Measurements from ENCODE around the gene SRD5A1. TPM values are rescaled to one million over a fixed set of nuclear protein-coding genes. Genes with fewer than 3 reads are reported as not detected.

The SRD5A1 gene
- total RNA-seq, 3 donors from 2014 or later: 3.6 to 10.6 (median 7.0) TPM

DNA sequence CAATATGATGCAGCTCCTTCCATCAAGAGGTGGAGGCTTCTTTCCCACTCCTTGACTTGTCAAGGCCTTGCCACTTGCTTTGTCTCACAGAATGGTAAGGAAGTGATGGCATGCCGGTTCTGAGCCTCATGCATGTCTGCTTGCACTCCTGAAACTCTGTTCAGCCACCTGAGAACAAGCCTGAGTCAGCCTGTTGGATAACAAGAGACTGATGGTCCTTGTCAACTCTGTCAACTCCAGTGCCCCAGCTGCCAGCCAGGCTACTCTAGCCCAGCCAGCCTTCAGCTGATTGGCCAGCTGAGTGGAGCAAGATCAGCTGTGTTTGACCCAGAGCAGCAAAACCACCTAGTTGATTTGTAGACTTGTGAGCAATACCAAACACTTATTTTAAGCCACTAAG lies 75.6 kb downstream of the SRD5A1 start:
- DNase-seq (ENCODE audit: low spot score in 2 of 2): no peak
- intact Hi-C loops (cut with DNase I; ENCODE audit: low total_unique reads): loop anchor here (10.0 kb wide), 1 partner anchor 74 kb away; the partner anchor contains the start of genes NSUN2 and SRD5A1
- no peak overlapping the region for H3K4me3 ChIP-seq
- H3K9me3 ChIP-seq: no peaks in the 10 kb centered on the region
- H3K4me1 ChIP-seq: peaks cover 0 to 18% of the 10 kb centered on the region in 2 donors
- no peak overlapping the region for H3K27ac ChIP-seq
- peaks cover 0 to 8% of the 10 kb centered on the region in 2 donors for H3K27me3 ChIP-seq
- TF ChIP-seq, protein P1, sequence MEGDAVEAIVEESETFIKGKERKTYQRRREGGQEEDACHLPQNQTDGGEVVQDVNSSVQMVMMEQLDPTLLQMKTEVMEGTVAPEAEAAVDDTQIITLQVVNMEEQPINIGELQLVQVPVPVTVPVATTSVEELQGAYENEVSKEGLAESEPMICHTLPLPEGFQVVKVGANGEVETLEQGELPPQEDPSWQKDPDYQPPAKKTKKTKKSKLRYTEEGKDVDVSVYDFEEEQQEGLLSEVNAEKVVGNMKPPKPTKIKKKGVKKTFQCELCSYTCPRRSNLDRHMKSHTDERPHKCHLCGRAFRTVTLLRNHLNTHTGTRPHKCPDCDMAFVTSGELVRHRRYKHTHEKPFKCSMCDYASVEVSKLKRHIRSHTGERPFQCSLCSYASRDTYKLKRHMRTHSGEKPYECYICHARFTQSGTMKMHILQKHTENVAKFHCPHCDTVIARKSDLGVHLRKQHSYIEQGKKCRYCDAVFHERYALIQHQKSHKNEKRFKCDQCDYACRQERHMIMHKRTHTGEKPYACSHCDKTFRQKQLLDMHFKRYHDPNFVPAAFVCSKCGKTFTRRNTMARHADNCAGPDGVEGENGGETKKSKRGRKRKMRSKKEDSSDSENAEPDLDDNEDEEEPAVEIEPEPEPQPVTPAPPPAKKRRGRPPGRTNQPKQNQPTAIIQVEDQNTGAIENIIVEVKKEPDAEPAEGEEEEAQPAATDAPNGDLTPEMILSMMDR (IDR thresholded peaks at IDR 0.05): no peak
- TF ChIP-seq POLR2A (IDR thresholded peaks at IDR 0.05): no peak
- no peak for TF ChIP-seq POLR2AphosphoS5 (IDR thresholded peaks at IDR 0.05)
- H3K36me3 ChIP-seq: no peaks in the 10 kb centered on the region

DNA sequence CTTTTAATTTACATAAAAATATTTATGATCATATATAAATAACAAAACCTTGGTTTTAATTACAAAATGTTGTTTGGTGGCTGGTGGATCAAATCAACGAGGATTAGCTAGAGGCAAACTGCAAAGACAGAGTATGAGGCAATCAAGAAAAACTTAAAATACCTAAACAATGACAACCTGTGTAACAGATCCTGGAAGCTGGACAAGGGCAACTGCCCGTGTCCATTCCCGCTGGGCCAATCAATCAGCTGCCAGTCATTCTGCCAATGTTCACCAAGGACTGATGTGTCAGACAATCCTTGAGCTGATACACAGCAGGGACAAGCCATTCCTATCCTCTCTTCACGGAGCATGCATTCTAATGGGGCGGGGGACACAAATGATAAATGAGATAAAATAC lies 76.8 kb downstream of the SRD5A1 start:
- intact Hi-C loops (cut with DNase I; ENCODE audit: low total_unique reads): no loop called here
- TF ChIP-seq, protein P1 (IDR thresholded peaks at IDR 0.05): no peak
- TF ChIP-seq POLR2AphosphoS5 (IDR thresholded peaks at IDR 0.05) (no peak), POLR2A (IDR thresholded peaks at IDR 0.05) (no peak)
- DNase-seq (ENCODE audit: low spot score in 2 of 2): no peak
- Histone ChIP-seq H3K27ac (no peak overlapping the region), H3K9me3 (no peaks in the 10 kb centered on the region), H3K4me1 (peaks cover 0 to 9% of the 10 kb centered on the region in 2 donors), H3K4me3 (no peak overlapping the region), H3K36me3 (no peaks in the 10 kb centered on the region), H3K27me3 (peaks cover 0 to 8% of the 10 kb centered on the region in 2 donors)

DNA sequence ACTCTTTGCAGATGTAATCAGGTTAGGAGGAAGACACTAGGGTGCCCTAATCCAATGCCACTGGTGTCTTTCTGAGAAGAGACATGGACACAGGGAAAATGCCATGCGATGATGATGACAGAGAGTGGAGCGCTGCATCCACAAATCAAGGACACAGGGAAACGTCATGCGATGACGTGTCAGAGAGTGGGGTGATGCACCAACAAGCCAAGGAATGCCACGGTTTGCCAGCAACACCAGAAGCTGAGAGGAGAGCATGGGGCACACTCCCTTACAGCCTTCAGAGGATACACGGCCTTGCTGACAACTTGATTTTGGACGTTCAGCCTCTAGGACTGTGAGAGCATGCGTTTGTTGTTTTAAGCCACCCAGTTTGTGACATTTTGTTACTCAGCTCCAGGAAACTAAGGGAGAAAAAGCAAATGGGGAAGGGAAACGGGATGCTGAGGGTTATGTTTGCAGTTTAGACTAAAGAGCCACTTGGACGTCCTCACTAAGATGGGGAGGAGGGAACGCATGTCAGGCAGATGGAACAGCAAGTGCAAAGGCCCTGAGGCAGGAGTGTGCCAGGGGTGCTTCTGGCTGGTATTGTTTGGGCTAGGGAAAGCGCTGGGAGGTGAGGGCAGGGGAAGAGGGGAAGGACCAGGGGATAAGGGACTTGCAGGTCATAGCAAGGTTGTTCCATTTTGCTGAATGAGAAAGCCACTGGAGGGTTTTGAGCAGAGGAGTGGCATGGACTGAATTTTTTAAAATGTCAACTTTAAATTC lies 77.5 kb downstream of the SRD5A1 start:
- Histone ChIP-seq H3K27ac (no peak overlapping the region), H3K9me3 (no peaks in the 10 kb centered on the region), H3K4me1 (peaks cover 0 to 13% of the 10 kb centered on the region in 2 donors), H3K4me3 (no peak overlapping the region), H3K27me3 (peaks cover 0 to 8% of the 10 kb centered on the region in 2 donors), H3K36me3 (no peaks in the 10 kb centered on the region)
- intact Hi-C loops (cut with DNase I; ENCODE audit: low total_unique reads): no loop called here
- DNase-seq (ENCODE audit: low spot score in 2 of 2): peak in 1 of 2 donors; percentile 12
- TF ChIP-seq POLR2AphosphoS5 (IDR thresholded peaks at IDR 0.05): no peak
- TF ChIP-seq, protein P1 (IDR thresholded peaks at IDR 0.05): no peak
- no peak for TF ChIP-seq POLR2A (IDR thresholded peaks at IDR 0.05)

DNA sequence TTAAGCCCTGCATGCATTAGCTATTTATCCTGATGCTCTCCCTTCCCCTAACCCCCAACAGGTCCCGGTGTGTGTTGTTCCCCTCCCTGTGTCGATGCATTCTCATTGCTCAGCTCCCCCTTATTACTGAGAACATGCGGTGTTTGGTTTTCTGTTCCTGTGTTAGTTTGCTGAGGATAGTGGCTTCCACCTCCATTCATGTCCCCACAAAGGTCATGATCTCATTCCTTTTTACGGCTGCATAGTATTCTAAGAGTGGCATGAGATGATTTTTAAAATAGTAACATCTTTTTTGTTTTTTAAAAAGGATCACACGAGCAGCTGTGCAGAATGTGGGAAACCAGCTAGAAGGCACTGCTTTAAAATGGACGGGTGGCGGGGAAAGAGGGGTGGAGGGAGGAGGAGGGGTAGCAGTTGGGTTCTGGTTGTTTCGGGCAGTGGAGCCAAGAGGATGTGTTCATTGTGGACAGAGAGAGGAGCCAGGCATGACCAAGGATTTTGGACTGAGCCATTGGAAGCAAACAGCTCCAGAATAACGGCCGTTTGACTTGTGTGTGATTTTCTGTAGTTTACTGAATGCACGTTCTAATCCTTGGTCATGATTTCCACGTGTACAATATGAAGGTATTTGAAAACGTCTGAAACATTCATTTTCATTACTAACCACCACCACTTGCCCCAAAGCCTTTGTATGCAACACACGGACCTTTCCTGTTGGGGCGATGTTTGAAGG lies 78.3 kb downstream of the SRD5A1 start:
- peak in 1 of 2 donors; percentile 13 for DNase-seq (ENCODE audit: low spot score in 2 of 2)
- Histone ChIP-seq H3K27ac (peak overlapping the region; percentile 89 to 92), H3K4me1 (peaks cover 0 to 21% of the 10 kb centered on the region in 2 donors), H3K27me3 (peaks cover 0 to 8% of the 10 kb centered on the region in 2 donors), H3K9me3 (no peaks in the 10 kb centered on the region), H3K4me3 (peak overlapping the region; percentile 82 to 83 (median 82)), H3K36me3 (no peaks in the 10 kb centered on the region)
- intact Hi-C loops (cut with DNase I; ENCODE audit: low total_unique reads): no loop called here
- TF ChIP-seq, protein P1 (IDR thresholded peaks at IDR 0.05): no peak
- TF ChIP-seq POLR2AphosphoS5 (IDR thresholded peaks at IDR 0.05) (no peak), POLR2A (IDR thresholded peaks at IDR 0.05) (no peak)
